GM18868 (cell line): Measurements from ENCODE around the gene HS6ST3.
A peak's percentile ranks its signal among the peaks of the same experiment; 100 is the strongest.

Source experiments
- ATAC-seq: cut with Tn5 transposase; IDR thresholded peaks from one replicate; pipeline ENCODE4 v1.9.1; 2021; ENCODE audit warnings: mild to moderate bottlenecking, moderate library complexity; ENCODE audit not compliant: unreplicated experiment

Gene HS6ST3

GRCh38 chr13:96198038-96198437, 108.1 kb downstream of the HS6ST3 start:
- no peak for ATAC-seq

- no peak for ATAC-seq
Measured at GRCh38 chr13:96199315-96199714, 109.4 kb downstream of the HS6ST3 start.

GRCh38 chr13:96200810-96201209, 110.9 kb downstream of the HS6ST3 start:
- ATAC-seq = no peak

- ATAC-seq = no peak
Measured at GRCh38 chr13:96202315-96202714, 112.4 kb downstream of the HS6ST3 start.

GRCh38 chr13:96203471-96203870, 113.6 kb downstream of the HS6ST3 start:
- no peak for ATAC-seq

GRCh38 chr13:96214824-96215445, 125.0 kb downstream of the HS6ST3 start:
- no peak for ATAC-seq

- ATAC-seq = no peak
Measured at GRCh38 chr13:96216543-96216942, 126.6 kb downstream of the HS6ST3 start.

GRCh38 chr13:96218475-96218874, 128.6 kb downstream of the HS6ST3 start:
- ATAC-seq = no peak

- ATAC-seq = no peak
Measured at GRCh38 chr13:96221471-96221870, 131.6 kb downstream of the HS6ST3 start.

- no peak for ATAC-seq
Measured at GRCh38 chr13:96223231-96223630, 133.3 kb downstream of the HS6ST3 start.

- peak; percentile 91 for ATAC-seq
Measured at GRCh38 chr13:96229356-96229755, 139.4 kb downstream of the HS6ST3 start.

- no peak for ATAC-seq
Measured at GRCh38 chr13:96238241-96238640, 148.3 kb downstream of the HS6ST3 start.

- peak; percentile 66 for ATAC-seq
Measured at GRCh38 chr13:96238861-96239260, 149.0 kb downstream of the HS6ST3 start.

GRCh38 chr13:96243376-96243775, 153.5 kb downstream of the HS6ST3 start:
- no peak for ATAC-seq

- no peak for ATAC-seq
Measured at GRCh38 chr13:96248103-96248502, 158.2 kb downstream of the HS6ST3 start.

- no peak for ATAC-seq
Measured at GRCh38 chr13:96248996-96249395, 159.1 kb downstream of the HS6ST3 start.

GRCh38 chr13:96252903-96253302, 163.0 kb downstream of the HS6ST3 start:
- no peak for ATAC-seq

GRCh38 chr13:96273196-96273595, 183.3 kb downstream of the HS6ST3 start:
- no peak for ATAC-seq

GRCh38 chr13:96274046-96274445, 184.1 kb downstream of the HS6ST3 start:
- no peak for ATAC-seq

GRCh38 chr13:96279904-96280303, 190.0 kb downstream of the HS6ST3 start:
- no peak for ATAC-seq

GRCh38 chr13:96284971-96285370, 195.1 kb downstream of the HS6ST3 start:
- ATAC-seq = no peak

GRCh38 chr13:96285729-96286128, 195.8 kb downstream of the HS6ST3 start:
- ATAC-seq = no peak
